ENCODE data around the gene TLX2. TPM values are rescaled to one million over a fixed set of nuclear protein-coding genes. Genes with fewer than 3 reads are reported as not detected.

Gene TLX2
- total and polyA plus RNA-seq, 2 experiments from 2014 or later: not detected

- no peak overlapping the region for H3K9ac ChIP-seq
- H3K4me1 ChIP-seq (ENCODE audit: insufficient read depth): peaks cover 20% of the 10 kb centered on the region; the same call in 1 of the 2 replicates
- H3K9me3 ChIP-seq (ENCODE audit: low read depth): no peaks in the 10 kb centered on the region
- H3K79me2 ChIP-seq (ENCODE audit: insufficient read depth): peaks cover 15% of the 10 kb centered on the region; the same call in 1 of the 2 replicates
- no peak for DNase-seq
- H3K36me3 ChIP-seq (ENCODE audit: low read depth): no peaks in the 10 kb centered on the region
- no peaks in the 10 kb centered on the region for H3K9me2 ChIP-seq (ENCODE audit: insufficient read depth)
- no peak overlapping the region for H3K27ac ChIP-seq
- WGBS, 2 experiments (ENCODE audit: low coverage in 1 of 2, low lambda C conversion rate in 2 of 2, missing lambda C conversion rate in 2 of 2): 90 to 94% methylated on average over 3 of the region's 3 CpGs
- no peaks in the 10 kb centered on the region for H4K20me1 ChIP-seq (ENCODE audit: insufficient read depth)
- H2AFZ ChIP-seq: no peak overlapping the region
- peaks cover 14% of the 10 kb centered on the region; the same call in 1 of the 2 replicates for H3F3A ChIP-seq (ENCODE audit: insufficient read depth)
- in situ Hi-C loops (cut with MboI): no loop called here
- H3K27me3 ChIP-seq (replicated peaks; ENCODE audit: insufficient read depth): no peaks in the 10 kb centered on the region
- no peak for TF ChIP-seq EZH2phosphoT487 (IDR thresholded peaks at IDR 0.05; ENCODE audit: insufficient read depth, low read depth)
- H3K4me3 ChIP-seq: no peak overlapping the region
- H3K4me2 ChIP-seq (ENCODE audit: unreplicated experiment): no peak overlapping the region
These were observed 31.8 kb downstream of the TLX2 start for GRCh38 chr2:74546004-74546403.

- Histone ChIP-seq H3K4me2 (ENCODE audit: unreplicated experiment) (peak overlapping the region; percentile 78), H3K27ac (peak overlapping the region; percentile 34), H2AFZ (peak overlapping the region; percentile 80), H3K4me3 (peak overlapping the region; percentile 69), H3K4me1 (ENCODE audit: insufficient read depth) (peaks cover 32% of the 10 kb centered on the region), H3F3A (ENCODE audit: insufficient read depth) (peaks cover 15% of the 10 kb centered on the region; the same call in 1 of the 2 replicates), H3K9me2 (ENCODE audit: insufficient read depth) (no peaks in the 10 kb centered on the region), H4K20me1 (ENCODE audit: insufficient read depth) (no peaks in the 10 kb centered on the region), H3K9me3 (ENCODE audit: low read depth) (no peaks in the 10 kb centered on the region), H3K27me3 (replicated peaks; ENCODE audit: insufficient read depth) (no peaks in the 10 kb centered on the region), H3K79me2 (ENCODE audit: insufficient read depth) (peaks cover 38% of the 10 kb centered on the region; the same call in 1 of the 2 replicates), H3K9ac (peak overlapping the region; percentile 73), H3K36me3 (ENCODE audit: low read depth) (no peaks in the 10 kb centered on the region)
- 15 to 21% methylated on average over 16 to 20 of the region's 26 CpGs for WGBS, 2 experiments (ENCODE audit: low coverage in 1 of 2, low lambda C conversion rate in 2 of 2, missing lambda C conversion rate in 2 of 2)
- in situ Hi-C loops (cut with MboI): no loop called here
- peak; percentile 32 for DNase-seq
- no peak for TF ChIP-seq EZH2phosphoT487 (IDR thresholded peaks at IDR 0.05; ENCODE audit: insufficient read depth, low read depth)
- no peak for TF ChIP-seq EZH2 (IDR thresholded peaks at IDR 0.05; ENCODE audit: insufficient read depth, poor library complexity, severe bottlenecking)
These were observed 34.1 kb downstream of the TLX2 start for GRCh38 chr2:74548285-74548899.

- H3F3A ChIP-seq (ENCODE audit: insufficient read depth): peaks cover 15% of the 10 kb centered on the region; the same call in 1 of the 2 replicates
- no peaks in the 10 kb centered on the region for H3K27me3 ChIP-seq (replicated peaks; ENCODE audit: insufficient read depth)
- WGBS, 2 experiments (ENCODE audit: low coverage in 1 of 2, low lambda C conversion rate in 2 of 2, missing lambda C conversion rate in 2 of 2): 15 to 17% methylated on average over 70 to 73 of the region's 85 CpGs
- peak overlapping the region; percentile 80 for H2AFZ ChIP-seq
- H3K4me2 ChIP-seq (ENCODE audit: unreplicated experiment): peak overlapping the region; percentile 78
- H3K79me2 ChIP-seq (ENCODE audit: insufficient read depth): peaks cover 42% of the 10 kb centered on the region; the same call in 1 of the 2 replicates
- H3K36me3 ChIP-seq (ENCODE audit: low read depth): no peaks in the 10 kb centered on the region
- no peaks in the 10 kb centered on the region for H3K9me2 ChIP-seq (ENCODE audit: insufficient read depth)
- DNase-seq: peak; percentile 90
- H3K27ac ChIP-seq: peak overlapping the region; percentile 34
- H3K9ac ChIP-seq: peak overlapping the region; percentile 73
- TF ChIP-seq EZH2 (IDR thresholded peaks at IDR 0.05; ENCODE audit: insufficient read depth, poor library complexity, severe bottlenecking): no peak
- TF ChIP-seq EZH2phosphoT487 (IDR thresholded peaks at IDR 0.05; ENCODE audit: insufficient read depth, low read depth): no peak
- H4K20me1 ChIP-seq (ENCODE audit: insufficient read depth): no peaks in the 10 kb centered on the region
- H3K9me3 ChIP-seq (ENCODE audit: low read depth): no peaks in the 10 kb centered on the region
- peak overlapping the region; percentile 69 for H3K4me3 ChIP-seq
- peaks cover 32% of the 10 kb centered on the region for H3K4me1 ChIP-seq (ENCODE audit: insufficient read depth)
- in situ Hi-C loops (cut with MboI): no loop called here
These were observed 34.9 kb downstream of the TLX2 start for GRCh38 chr2:74548900-74549826.

GRCh38 chr2:74550231-74550630 lies 36.0 kb downstream of the TLX2 start:
- no peaks in the 10 kb centered on the region for H3K36me3 ChIP-seq (ENCODE audit: low read depth)
- H3K4me2 ChIP-seq (ENCODE audit: unreplicated experiment): peak overlapping the region; percentile 78

More at GRCh38 chr2:74550231-74550630, 36.0 kb downstream of the TLX2 start:
- no peak for TF ChIP-seq EZH2 (IDR thresholded peaks at IDR 0.05; ENCODE audit: insufficient read depth, poor library complexity, severe bottlenecking)
- no peak for TF ChIP-seq EZH2phosphoT487 (IDR thresholded peaks at IDR 0.05; ENCODE audit: insufficient read depth, low read depth)
- no peak for DNase-seq
- no peak overlapping the region for H2AFZ ChIP-seq
- in situ Hi-C loops (cut with MboI): no loop called here
- peaks cover 48% of the 10 kb centered on the region for H3K79me2 ChIP-seq (ENCODE audit: insufficient read depth)
- peaks cover 15% of the 10 kb centered on the region; the same call in 1 of the 2 replicates for H3F3A ChIP-seq (ENCODE audit: insufficient read depth)
- H3K9me2 ChIP-seq (ENCODE audit: insufficient read depth): no peaks in the 10 kb centered on the region
- no peaks in the 10 kb centered on the region for H3K9me3 ChIP-seq (ENCODE audit: low read depth)
- no peak overlapping the region for H3K4me3 ChIP-seq
- 92 to 93% methylated on average over 7 of the region's 7 CpGs for WGBS, 2 experiments (ENCODE audit: low coverage in 1 of 2, low lambda C conversion rate in 2 of 2, missing lambda C conversion rate in 2 of 2)
- peaks cover 32% of the 10 kb centered on the region for H3K4me1 ChIP-seq (ENCODE audit: insufficient read depth)
- H3K27ac ChIP-seq: no peak overlapping the region
- H3K9ac ChIP-seq: no peak overlapping the region
- no peaks in the 10 kb centered on the region for H4K20me1 ChIP-seq (ENCODE audit: insufficient read depth)
- H3K27me3 ChIP-seq (replicated peaks; ENCODE audit: insufficient read depth): no peaks in the 10 kb centered on the region

Measured in GM23248 (cell line).